Measurements from ENCODE around the gene MYMX. TPM values are rescaled to one million over a fixed set of nuclear protein-coding genes. Genes with fewer than 3 reads are reported as not detected.

The MYMX gene
- total and polyA plus RNA-seq, 2 donors from 2014 or later: 1.1 to 2.2 TPM

- intact Hi-C loops (cut with DNase I): no loop called here
- Histone ChIP-seq H3K9me3 (ENCODE audit: control insufficient read depth in 2 of 3, insufficient read depth in 1 of 3, low read length in 3 of 3) (no peaks in the 10 kb centered on the region), H3K27ac (ENCODE audit: low read depth in 2 of 2, low read length in 2 of 2) (no peak overlapping the region), H3K9ac (ENCODE audit: low read length in 3 of 3) (no peak overlapping the region), H3K4me3 (ENCODE audit: low read length in 3 of 3) (no peak overlapping the region), H3K4me1 (ENCODE audit: control insufficient read depth in 2 of 3, insufficient read depth in 2 of 3, low read depth in 1 of 3, low read length in 3 of 3) (no peaks in the 10 kb centered on the region), H3K36me3 (ENCODE audit: control insufficient read depth in 2 of 3, insufficient read depth in 3 of 3, low read length in 3 of 3) (no peaks in the 10 kb centered on the region), H3K27me3 (ENCODE audit: control insufficient read depth, insufficient read depth, low read length) (no peaks in the 10 kb centered on the region)
- no peak for DNase-seq
- no peak for FAIRE-seq
- TF ChIP-seq, protein P1, sequence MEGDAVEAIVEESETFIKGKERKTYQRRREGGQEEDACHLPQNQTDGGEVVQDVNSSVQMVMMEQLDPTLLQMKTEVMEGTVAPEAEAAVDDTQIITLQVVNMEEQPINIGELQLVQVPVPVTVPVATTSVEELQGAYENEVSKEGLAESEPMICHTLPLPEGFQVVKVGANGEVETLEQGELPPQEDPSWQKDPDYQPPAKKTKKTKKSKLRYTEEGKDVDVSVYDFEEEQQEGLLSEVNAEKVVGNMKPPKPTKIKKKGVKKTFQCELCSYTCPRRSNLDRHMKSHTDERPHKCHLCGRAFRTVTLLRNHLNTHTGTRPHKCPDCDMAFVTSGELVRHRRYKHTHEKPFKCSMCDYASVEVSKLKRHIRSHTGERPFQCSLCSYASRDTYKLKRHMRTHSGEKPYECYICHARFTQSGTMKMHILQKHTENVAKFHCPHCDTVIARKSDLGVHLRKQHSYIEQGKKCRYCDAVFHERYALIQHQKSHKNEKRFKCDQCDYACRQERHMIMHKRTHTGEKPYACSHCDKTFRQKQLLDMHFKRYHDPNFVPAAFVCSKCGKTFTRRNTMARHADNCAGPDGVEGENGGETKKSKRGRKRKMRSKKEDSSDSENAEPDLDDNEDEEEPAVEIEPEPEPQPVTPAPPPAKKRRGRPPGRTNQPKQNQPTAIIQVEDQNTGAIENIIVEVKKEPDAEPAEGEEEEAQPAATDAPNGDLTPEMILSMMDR (IDR thresholded peaks at IDR 0.05; ENCODE audit: borderline replicate concordance, extremely low read depth, insufficient read depth): no peak
Observed at GRCh38 chr6:44211284-44211683, 5.4 kb upstream of the MYMX start.

- FAIRE-seq (no peak), DNase-seq (no peak)
- H3K36me3 ChIP-seq (ENCODE audit: control insufficient read depth in 2 of 3, insufficient read depth in 3 of 3, low read length in 3 of 3): no peaks in the 10 kb centered on the region
- H3K27ac ChIP-seq (ENCODE audit: low read depth in 2 of 2, low read length in 2 of 2): no peak overlapping the region
- TF ChIP-seq, protein P1 (IDR thresholded peaks at IDR 0.05; ENCODE audit: borderline replicate concordance, extremely low read depth, insufficient read depth): no peak
- H3K4me1 ChIP-seq (ENCODE audit: control insufficient read depth in 2 of 3, insufficient read depth in 2 of 3, low read depth in 1 of 3, low read length in 3 of 3): peaks cover 0 to 14% (median 4%) of the 10 kb centered on the region in 3 donors
- intact Hi-C loops (cut with DNase I): no loop called here
- H3K9me3 ChIP-seq (ENCODE audit: control insufficient read depth in 2 of 3, insufficient read depth in 1 of 3, low read length in 3 of 3): no peaks in the 10 kb centered on the region
- no peak overlapping the region for H3K9ac ChIP-seq (ENCODE audit: low read length in 3 of 3)
- H3K27me3 ChIP-seq (ENCODE audit: control insufficient read depth, insufficient read depth, low read length): no peaks in the 10 kb centered on the region
- H3K4me3 ChIP-seq (ENCODE audit: low read length in 3 of 3): no peak overlapping the region
Observed at GRCh38 chr6:44214307-44214706, 2.4 kb upstream of the MYMX start.

DNA sequence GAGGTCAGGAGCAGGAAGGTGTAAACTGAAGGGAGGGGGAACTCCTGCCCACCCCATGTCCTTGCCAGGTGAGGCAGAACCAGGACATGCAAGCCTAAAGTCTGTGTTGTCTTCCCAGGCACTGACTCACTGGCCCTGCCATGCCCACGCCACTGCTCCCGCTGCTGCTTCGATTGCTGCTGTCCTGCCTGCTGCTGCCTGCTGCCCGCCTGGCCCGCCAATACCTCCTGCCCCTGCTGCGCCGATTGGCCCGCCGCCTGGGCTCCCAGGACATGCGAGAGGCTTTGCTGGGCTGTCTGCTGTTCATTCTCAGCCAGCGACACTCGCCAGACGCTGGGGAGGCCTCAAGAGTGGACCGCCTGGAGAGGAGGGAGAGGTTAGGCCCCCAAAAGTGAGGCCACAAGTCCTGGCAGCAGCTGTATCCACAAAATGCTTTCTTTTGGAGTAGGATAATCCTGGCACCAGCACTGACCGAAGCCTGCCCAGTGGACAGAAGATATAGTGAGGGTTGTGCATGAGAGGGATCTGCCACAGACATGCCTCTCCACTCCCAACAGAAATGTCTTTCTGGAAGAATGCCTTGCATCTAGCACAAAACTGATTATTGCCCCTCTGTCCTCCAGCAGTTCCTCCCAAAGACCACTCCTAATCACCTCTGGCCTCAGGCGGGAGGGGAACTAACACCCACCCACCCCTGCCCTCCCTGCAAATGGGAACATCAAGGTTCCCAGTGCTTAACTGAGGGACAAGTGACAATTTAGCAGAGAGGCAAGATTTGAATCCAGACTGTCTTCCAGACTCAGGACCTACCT is 812 bp downstream of the MYMX start:
- H3K36me3 ChIP-seq (ENCODE audit: control insufficient read depth in 2 of 3, insufficient read depth in 3 of 3, low read length in 3 of 3): no peaks in the 10 kb centered on the region
- TF ChIP-seq, protein P1 (IDR thresholded peaks at IDR 0.05; ENCODE audit: borderline replicate concordance, extremely low read depth, insufficient read depth): no peak
- FAIRE-seq (no peak), DNase-seq (peak in 1 of 5 donors; percentile 90)
- H3K4me1 ChIP-seq (ENCODE audit: control insufficient read depth in 2 of 3, insufficient read depth in 2 of 3, low read depth in 1 of 3, low read length in 3 of 3): peaks cover 0 to 22% (median 4%) of the 10 kb centered on the region in 3 donors
- H3K4me3 ChIP-seq (ENCODE audit: low read length in 3 of 3): no peak overlapping the region
- intact Hi-C loops (cut with DNase I): no loop called here
- H3K27ac ChIP-seq (ENCODE audit: low read depth in 2 of 2, low read length in 2 of 2): peak overlapping the region; percentile 47 to 91
- no peak overlapping the region for H3K9ac ChIP-seq (ENCODE audit: low read length in 3 of 3)
- H3K9me3 ChIP-seq (ENCODE audit: control insufficient read depth in 2 of 3, insufficient read depth in 1 of 3, low read length in 3 of 3): no peaks in the 10 kb centered on the region
- no peaks in the 10 kb centered on the region for H3K27me3 ChIP-seq (ENCODE audit: control insufficient read depth, insufficient read depth, low read length)

Data from kidney (tissue), 14 donors.